Glutamatergic neuron (in vitro differentiated cells): ENCODE data around the gene TDRD3. TPM values are rescaled to one million over a fixed set of nuclear protein-coding genes. Genes with fewer than 3 reads are reported as not detected.

Source experiments
- DNase-seq: peaks from one replicate; pipeline ENCODE4 v3.0.0; 2022
- H3K27ac Mint-ChIP-seq: one replicate; pipeline ENCODE4 v1.8.0; 2020; ENCODE audit warnings: mild to moderate bottlenecking, mixed read lengths, inconsistent platforms; ENCODE audit not compliant: unreplicated experiment
- H3K27me3 Mint-ChIP-seq: one replicate; pipeline ENCODE4 v1.8.0; 2020; ENCODE audit warnings: mild to moderate bottlenecking, moderate library complexity, mixed read lengths, inconsistent platforms; ENCODE audit not compliant: unreplicated experiment
- H3K36me3 Mint-ChIP-seq: one replicate; pipeline ENCODE4 v1.8.0; 2020; ENCODE audit warnings: mild to moderate bottlenecking, mixed read lengths, inconsistent platforms; ENCODE audit not compliant: unreplicated experiment
- H3K4me1 Mint-ChIP-seq: one replicate; pipeline ENCODE4 v1.8.0; 2020; ENCODE audit warnings: mild to moderate bottlenecking, low read depth, mixed read lengths, inconsistent platforms; ENCODE audit not compliant: unreplicated experiment
- H3K4me3 Mint-ChIP-seq: one replicate; pipeline ENCODE4 v1.8.0; 2020; ENCODE audit warnings: mild to moderate bottlenecking, mixed read lengths, inconsistent platforms; ENCODE audit not compliant: unreplicated experiment
- H3K9me3 Mint-ChIP-seq: one replicate; pipeline ENCODE4 v1.8.0; 2020; ENCODE audit warnings: mild to moderate bottlenecking, moderate library complexity, mixed read lengths, inconsistent platforms; ENCODE audit not compliant: unreplicated experiment
- CTCF ChIP-seq: fragments of 200-600 bp; sonication (generic); IDR thresholded peaks from one replicate; pipeline ENCODE4 v1.5.0; 2021; ENCODE audit not compliant: partially characterized antibody, unreplicated experiment
- total RNA-seq: library from RNA; stranded (reverse); fragmentation: NEBNext Ultra II Directional; extraction: Animal tissue kit (Norgen Biotek cat#: 25700); gene quantifications from one replicate; pipeline ENCODE4 v1.2.1, GENCODE V29; 2021; ENCODE audit not compliant: unreplicated experiment

Gene TDRD3
- total RNA-seq, 1 donor from 2014 or later = 15.8 TPM

DNA sequence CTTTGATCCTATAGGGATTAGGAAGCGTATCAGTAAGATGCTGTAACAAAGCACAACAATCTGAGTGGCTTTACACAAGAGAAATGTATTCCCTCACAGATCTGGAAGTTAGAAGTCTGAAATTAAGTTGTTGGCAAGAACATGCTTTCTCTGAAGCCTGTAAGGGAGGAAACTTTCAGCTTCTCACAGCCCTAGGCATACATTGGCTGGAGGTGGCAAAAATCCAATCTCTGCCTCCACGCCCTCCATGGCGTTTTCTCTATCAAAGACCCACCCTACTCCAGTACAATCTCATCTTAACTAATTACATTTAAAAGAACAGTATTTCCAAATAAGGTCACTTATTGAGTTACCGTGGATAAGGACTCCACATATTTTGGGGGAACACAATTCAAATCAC, 211.9 kb downstream of the TDRD3 start:
- no peak for DNase-seq
- no peaks in the 10 kb centered on the region for H3K27me3 Mint-ChIP-seq
- H3K4me3 Mint-ChIP-seq = no peak overlapping the region
- no peaks in the 10 kb centered on the region for H3K4me1 Mint-ChIP-seq
- no peak overlapping the region for H3K27ac Mint-ChIP-seq
- H3K9me3 Mint-ChIP-seq = no peaks in the 10 kb centered on the region
- H3K36me3 Mint-ChIP-seq = no peaks in the 10 kb centered on the region
- TF ChIP-seq CTCF = no peak

DNA sequence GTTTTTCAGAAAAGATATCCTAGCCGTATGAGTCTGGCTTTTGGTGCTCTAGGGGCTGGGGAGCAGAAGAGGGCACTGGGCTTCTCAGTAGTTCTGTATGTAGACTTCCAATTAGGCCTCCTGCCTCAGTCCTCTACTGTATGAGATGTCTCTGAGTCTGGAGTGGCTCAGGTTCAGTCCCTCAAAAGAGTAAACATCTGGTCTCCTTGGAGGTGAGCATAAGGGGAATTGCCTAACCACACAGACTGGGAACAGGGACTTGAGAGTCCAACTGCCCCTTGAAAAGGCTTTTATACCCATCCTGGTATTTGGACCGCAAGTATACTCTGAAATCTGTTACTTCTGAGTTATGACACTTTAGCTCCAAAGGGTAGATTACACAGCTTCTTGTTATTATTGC, 214.5 kb downstream of the TDRD3 start:
- no peak overlapping the region for H3K4me3 Mint-ChIP-seq
- no peaks in the 10 kb centered on the region for H3K27me3 Mint-ChIP-seq
- DNase-seq = no peak
- TF ChIP-seq CTCF = no peak
- no peaks in the 10 kb centered on the region for H3K36me3 Mint-ChIP-seq
- H3K9me3 Mint-ChIP-seq = no peaks in the 10 kb centered on the region
- H3K4me1 Mint-ChIP-seq = no peaks in the 10 kb centered on the region
- no peak overlapping the region for H3K27ac Mint-ChIP-seq

DNA sequence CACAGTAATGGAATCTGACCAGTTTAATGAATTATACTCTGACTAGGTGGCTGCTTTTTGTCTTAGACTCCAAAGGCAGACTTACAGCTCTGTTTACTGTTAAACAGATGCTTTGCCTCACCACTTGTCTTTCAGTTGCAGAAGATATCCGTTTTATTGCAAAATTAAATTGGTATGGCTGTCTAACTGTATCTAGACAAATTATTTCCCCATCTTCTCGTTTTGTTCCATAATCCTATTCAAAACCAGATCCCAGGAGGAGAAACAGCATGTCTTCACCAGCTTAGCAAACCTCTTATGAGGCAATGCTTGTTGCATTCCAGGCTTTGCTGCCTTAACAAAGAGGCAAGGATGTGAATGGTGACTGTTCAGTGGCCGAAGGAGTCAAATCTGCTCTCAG, 215.6 kb downstream of the TDRD3 start:
- H3K4me1 Mint-ChIP-seq = no peaks in the 10 kb centered on the region
- no peak overlapping the region for H3K27ac Mint-ChIP-seq
- no peaks in the 10 kb centered on the region for H3K9me3 Mint-ChIP-seq
- DNase-seq = no peak
- no peaks in the 10 kb centered on the region for H3K36me3 Mint-ChIP-seq
- H3K4me3 Mint-ChIP-seq = no peak overlapping the region
- TF ChIP-seq CTCF = no peak
- no peaks in the 10 kb centered on the region for H3K27me3 Mint-ChIP-seq

DNA sequence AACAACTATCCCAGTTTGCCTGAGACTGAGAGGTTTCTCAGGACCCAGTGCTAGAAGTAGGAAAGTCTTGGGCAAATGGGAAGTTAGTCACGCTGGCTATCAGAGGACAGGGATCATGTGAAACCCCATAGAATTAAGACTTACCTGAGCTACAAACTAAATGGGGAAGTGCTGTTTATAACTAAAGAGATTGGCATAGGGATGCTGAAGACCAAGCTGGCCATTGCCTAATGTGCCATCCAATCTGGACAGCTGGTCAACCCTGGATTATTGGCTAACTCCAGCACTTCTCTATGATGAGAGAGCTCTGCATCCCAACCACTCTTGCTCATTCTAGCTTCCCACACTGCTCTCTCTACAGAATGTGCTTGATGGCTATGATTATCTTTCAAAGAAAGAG, 216.1 kb downstream of the TDRD3 start:
- H3K9me3 Mint-ChIP-seq = no peaks in the 10 kb centered on the region
- no peak for TF ChIP-seq CTCF
- DNase-seq = no peak
- no peaks in the 10 kb centered on the region for H3K36me3 Mint-ChIP-seq
- H3K27ac Mint-ChIP-seq = no peak overlapping the region
- no peaks in the 10 kb centered on the region for H3K4me1 Mint-ChIP-seq
- H3K27me3 Mint-ChIP-seq = no peaks in the 10 kb centered on the region
- no peak overlapping the region for H3K4me3 Mint-ChIP-seq

DNA sequence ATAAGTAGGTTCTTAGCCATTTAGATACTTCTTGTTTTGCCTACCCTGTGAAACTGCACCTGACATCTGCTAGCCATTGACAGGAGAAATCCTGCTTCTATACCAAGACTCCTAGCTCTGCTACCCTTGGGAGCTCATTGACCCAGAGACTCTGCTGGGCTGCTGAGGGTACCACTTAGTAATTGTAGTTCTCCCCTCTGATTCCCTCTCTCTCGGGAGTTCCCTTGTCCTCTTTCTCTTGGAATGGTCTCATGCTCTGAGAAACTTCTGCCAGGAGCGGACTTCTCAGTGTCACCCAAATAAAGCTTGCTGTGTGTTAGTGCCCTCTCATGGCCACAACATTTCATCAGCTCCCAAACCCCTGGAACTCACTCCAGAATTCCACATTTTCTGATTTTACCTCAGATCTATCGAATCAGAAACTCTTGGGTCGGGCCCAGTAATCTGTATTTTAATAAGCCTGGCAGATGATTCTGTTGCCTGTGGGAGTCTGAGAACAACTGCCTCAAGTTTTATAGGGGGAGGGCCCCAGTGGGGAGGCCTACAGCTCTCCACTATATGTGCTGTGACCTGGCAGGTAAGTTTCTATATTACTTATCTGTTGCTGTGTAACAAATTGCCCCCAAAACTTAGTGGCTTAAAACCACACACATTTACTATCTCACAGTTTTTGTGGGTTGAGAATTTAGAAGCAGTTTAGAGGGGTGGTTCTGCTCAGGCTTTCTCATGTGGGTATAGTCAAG, 221.1 kb downstream of the TDRD3 start:
- no peaks in the 10 kb centered on the region for H3K4me1 Mint-ChIP-seq
- H3K4me3 Mint-ChIP-seq = no peak overlapping the region

More for the DNA sequence above, 221.1 kb downstream of the TDRD3 start:
- TF ChIP-seq CTCF = no peak
- H3K27ac Mint-ChIP-seq = no peak overlapping the region
- H3K27me3 Mint-ChIP-seq = no peaks in the 10 kb centered on the region
- no peaks in the 10 kb centered on the region for H3K36me3 Mint-ChIP-seq
- H3K9me3 Mint-ChIP-seq = no peaks in the 10 kb centered on the region
- DNase-seq = no peak
